ENCODE data around the gene HBS1L.

HBS1L gene

DNA sequence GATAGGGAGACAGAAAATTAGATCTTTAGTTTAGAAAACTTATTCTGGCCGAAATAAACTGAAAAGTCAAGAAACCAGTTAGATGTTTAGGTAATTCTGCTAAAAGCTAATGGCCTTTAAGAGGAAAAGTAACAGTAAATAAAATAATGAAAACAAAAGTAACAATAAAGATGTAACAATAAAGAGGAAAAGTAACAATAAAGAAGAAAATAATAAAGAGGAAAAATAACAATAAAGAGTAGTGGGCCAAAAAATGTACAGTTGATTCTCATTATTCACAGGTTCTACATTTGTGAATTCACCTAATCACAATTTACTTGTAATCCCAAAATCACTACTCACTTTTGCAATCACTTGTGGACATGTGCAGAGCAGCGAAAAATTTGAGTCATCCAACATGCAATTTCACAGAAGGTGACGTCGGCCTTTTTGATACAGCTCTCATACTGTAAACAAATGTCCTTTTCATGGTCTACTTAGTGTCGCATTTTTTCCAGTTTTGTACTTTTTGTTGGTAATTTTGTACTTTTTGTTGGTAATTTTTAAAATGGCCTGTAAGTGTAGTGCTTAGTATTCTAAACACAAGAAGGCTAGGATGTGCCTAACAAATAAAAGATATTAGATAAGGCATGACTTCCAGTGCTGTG is 24.0 kb downstream of the HBS1L start:
- DNase-seq = no peak

DNA sequence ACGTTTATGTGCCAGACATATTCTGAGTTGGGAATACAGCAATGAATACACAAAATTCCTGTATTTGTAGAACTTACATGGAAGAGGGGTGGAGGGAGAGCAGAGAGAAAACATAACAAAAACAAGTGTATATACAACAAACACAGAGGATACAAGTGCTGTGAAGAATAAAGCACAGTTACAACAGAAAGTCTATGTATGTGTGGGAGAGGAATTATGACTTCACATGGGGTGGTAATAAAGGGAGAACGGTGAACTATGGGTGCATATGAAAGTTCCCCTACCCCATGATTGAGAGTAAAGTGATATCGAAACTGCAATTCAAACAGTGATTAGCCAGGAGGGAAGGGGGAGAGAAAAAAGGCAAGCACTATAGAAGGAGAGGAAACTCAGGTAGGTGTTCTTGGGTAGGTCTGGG is 24.6 kb downstream of the HBS1L start:
- DNase-seq = no peak

GRCh38 chr6:135025775-135026174 is 28.8 kb downstream of the HBS1L start:
- DNase-seq = no peak

DNA sequence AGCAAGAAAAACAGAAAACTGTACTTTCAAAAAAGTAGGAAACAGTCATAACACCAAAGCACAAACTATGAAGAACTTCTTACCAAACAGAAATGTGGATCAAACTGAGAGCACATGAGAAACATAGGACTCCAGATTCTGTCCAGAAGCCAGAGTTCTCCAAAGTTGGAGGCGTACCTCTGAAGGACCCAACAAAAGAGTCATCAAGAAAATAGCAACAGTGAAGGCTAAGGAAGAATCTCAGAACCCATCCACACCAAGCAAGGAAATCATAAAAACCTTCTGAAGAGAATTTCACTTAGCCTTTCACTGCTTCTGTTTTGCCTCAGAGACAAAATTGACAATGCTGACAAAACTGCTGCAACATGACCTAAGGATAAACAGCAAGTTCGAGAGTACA is 29.4 kb downstream of the HBS1L start:
- no peak for DNase-seq

DNA sequence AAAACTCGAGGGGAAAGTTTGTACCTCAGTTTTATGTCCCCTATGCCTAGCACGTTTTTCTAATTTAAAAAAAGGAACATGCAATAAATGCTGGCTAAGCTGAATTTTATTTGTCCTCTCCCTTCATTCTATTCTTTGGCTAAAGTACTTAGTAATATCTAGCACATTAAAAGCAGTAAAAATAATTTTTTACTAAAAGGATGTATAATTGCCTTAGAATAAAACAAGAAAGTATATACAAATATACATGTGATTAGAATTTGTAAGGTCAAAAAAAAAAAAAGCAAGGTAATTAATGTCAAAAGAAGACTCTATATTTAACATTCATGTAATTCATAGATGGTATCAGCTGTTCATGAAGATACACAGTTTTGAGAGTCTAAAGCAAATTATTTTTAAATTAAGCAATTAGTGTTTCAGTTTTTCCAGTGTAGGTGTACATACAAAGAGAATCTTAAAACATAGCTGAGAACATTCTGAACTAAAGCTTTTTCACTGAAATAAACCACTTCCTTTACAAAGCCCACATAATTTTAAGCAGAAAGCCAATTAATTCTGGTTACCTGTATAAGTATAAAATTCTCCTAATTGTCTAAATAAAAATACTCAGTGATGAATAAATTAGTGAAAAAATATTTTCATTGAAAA is 32.4 kb downstream of the HBS1L start:
- no peak for DNase-seq

DNA sequence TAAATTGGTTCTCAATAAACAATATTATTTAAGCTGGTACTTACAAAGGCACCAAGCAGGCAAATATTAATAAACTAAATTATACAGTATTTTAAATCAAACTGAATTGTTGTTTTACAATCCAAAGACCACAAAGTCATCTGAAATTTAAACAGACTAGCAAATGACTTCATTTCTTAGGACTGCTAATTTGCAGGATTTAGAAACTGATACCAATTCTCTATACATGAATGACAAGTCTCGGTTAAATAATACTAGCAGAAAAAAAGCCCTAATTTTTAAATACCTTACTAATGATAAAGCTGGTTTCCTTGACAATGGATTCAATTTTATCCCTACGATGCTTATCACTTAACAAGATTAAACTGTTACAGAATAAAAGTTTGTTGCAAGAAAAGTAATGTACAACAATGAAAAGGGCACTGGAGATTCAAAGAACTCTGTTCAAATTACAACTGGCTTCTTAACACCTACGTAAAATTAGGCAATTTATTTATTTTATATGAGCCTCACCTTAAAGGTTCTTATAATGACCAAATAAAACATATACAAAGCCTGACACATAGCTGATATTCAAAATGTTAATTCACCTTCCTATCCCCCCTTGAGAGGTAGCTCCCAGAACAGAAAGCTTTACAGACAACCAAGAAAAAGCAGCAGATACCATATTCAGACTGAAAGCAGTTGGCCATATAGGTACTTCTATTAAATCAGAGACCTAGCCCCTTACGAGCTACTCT is 33.1 kb downstream of the HBS1L start:
- DNase-seq = no peak

GRCh38 chr6:135018941-135019340 is 35.7 kb downstream of the HBS1L start:
- peak; percentile 96 to 97 for DNase-seq

DNA sequence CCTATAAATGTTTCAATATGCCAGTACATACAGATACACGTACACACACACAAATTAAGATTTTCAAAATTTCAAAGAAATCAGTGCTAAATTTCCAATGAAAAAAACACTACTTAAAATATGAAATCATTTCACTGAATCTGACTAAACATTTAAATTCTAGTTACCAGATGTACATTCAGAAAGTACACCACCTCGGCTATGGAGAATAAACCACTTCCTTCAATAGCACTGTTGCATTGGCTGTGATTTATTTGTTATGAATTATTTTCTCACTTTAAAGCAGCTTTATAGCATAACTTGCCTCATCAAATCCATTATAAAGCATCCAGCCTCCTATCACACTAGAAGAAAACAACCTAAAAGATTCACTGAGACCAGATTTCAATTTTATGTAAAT is 36.6 kb downstream of the HBS1L start:
- no peak for DNase-seq

DNA sequence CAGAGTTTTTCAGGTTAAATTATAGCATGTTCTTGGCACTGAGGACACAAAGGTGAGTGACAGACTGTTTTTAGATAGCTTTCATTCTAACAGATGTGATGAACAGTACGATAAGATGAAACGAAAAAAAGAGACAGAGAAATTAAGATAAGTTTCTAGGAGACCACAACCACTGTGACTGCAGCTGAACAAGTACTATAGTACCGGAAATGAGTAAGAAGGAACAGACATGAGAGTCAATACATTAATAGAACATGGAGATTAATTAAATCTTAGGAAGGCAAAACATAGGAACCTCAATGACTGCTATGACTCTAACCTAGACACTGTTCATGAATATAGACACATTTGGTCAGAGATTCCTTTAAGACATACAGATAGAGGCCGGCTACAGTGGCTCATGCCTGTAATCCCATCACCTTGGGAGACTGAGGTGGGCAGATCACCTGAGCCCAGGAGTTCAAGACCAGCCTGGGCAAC is 40.2 kb downstream of the HBS1L start:
- DNase-seq = no peak

DNA sequence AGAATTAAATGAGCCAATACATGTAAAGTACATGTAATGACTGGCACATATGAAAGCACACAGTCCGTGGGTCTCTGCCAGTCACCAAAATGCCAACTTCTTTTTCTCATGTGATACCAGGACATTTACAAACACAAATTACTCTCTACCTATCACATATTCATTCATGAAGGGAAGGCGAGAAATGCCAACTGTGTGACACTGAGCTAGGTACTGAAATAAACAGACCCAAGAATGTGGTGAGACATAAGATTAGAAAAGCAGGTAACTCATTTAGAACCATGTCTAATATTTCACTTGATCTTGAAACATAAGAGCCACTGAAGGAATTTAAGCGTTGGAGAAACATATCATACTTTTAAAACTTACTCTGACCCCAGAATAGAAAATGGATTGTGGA is 41.4 kb downstream of the HBS1L start:
- no peak for DNase-seq

DNA sequence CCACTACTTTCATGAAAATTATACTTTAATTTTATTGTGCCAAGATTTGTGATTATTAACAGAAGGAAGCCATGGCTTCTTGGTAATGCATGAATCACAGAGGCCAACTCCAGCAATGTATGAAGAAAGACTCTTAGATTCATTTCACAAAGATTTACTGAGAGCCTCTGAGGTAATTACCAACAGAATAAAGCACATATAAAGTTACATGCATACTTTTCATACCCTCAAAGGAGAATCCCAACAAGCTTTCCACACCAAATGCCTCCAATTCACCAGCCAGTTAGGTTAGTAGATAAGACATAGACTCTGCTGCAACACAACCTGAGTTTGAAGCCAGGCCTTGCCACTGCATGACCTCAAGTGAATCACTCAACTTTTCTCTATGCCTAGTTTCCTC is 41.9 kb downstream of the HBS1L start:
- DNase-seq = no peak

- no peak for DNase-seq
These were observed 42.3 kb downstream of the HBS1L start for GRCh38 chr6:135012349-135012748.

DNA sequence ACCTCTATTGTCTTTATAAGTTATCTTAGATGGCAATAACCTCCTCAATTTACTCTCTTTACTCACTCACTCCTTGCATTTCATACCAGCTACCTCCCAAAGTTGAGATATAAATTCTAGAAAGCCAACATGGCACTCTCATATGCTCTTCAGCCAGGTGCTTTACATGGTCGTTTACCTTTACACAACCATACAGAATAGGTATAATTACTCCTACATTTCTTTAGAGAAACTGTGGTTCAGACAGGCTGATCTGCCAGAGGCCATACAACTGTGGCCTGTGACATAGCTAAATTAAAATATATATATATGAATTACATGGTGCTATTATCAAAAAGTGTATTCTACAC is 45.7 kb downstream of the HBS1L start:
- DNase-seq = no peak

DNA sequence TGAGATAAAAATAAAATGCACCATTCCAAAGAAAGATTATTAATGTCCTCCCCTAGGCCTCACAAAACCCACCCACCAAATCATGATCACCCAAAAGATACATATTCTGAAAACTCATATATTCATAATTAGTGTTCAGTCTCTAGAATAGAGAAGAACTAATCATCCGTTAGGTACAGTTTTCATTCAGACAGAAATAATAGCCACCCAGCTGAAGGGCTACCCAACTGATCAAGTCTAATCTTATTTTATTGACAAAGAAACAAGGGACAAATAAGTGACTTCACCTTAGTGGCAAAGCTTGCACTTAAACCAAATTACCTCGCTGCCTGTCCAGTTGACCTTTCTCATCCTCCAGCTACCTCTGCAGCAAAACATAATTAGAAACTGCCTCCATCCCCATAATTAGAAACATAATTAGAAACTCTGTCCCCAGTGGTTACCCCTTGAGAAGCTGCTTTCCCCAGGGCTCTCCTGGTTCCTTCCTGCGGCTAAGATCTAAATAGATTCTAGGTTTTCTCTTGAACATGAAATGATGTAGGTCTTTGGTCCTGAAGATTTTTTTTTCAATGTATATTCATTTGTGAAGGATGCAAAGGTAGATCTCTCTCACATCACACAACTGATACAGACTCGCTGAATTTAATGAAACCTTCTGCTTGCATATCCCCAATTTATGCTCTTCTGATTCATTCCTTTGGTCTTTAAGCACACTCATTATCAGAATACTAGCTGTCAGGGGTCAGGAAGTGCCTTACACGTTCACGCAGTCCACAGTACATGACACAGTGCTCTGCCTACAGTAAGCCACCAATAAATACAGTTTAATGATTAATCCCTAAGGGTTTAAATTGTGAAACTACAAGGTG is 46.3 kb downstream of the HBS1L start:
- DNase-seq = no peak

DNA sequence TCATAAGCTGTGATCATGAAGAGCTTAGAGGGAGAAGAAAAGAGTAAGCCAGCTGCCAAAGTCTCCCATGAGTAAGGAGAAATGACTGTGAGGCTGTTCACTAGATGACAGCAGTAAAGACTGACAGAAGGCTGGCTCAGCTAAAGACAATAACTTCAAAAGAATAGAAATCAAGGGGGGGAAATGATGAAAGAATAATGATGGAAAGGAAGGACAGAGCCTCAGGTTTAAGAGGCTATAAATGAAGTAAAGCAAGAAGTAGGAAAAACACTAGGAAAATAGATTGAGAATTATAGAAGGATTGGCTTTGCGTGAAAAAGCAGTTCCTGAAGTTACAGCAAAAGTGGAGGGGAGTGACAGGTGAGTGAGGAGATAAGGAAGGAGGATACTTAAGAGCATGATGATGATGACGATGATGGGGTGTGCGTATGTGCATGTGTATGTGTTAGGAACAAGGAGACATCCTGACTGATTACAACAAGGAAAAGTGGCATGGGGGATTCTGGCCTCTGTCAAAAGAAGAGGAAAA is 48.2 kb downstream of the HBS1L start:
- DNase-seq = no peak

GRCh38 chr6:135004399-135004798 is 50.2 kb downstream of the HBS1L start:
- DNase-seq = no peak

- no peak for DNase-seq
These were observed 51.5 kb downstream of the HBS1L start for GRCh38 chr6:135002974-135003703.

DNA sequence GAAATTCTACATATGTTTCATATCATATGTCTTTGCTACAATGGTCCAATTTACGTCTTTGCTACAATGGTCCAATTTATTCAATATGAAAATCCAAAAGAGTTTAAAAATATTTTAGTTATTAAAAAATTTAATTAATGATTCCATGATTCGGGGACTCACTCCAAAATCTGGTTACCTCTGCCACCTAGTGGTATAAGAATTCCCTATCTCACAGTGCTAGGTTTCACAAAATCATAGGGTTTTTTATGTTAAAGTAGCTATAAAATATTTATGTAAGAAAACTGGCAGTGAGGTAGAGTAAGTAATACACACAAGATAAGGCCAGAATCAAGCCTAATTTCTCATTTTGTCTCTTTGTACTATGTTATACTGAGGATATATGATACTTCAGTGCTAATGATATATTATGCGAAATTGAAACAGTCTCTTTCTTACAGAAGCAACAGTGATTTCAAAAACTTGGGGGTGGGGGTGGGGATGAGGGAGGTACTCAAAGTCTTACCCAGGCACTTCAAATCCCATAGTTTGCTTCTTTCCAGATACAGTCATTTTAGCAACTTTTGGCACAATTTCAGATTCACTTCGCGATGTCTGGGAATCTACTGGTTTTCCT is 52.3 kb downstream of the HBS1L start:
- DNase-seq = peak; percentile 37 to 49

GRCh38 chr6:134999107-134999506 is 55.5 kb downstream of the HBS1L start:
- no peak for DNase-seq

GRCh38 chr6:134997133-134997995 is 57.3 kb downstream of the HBS1L start:
- no peak for DNase-seq

DNA sequence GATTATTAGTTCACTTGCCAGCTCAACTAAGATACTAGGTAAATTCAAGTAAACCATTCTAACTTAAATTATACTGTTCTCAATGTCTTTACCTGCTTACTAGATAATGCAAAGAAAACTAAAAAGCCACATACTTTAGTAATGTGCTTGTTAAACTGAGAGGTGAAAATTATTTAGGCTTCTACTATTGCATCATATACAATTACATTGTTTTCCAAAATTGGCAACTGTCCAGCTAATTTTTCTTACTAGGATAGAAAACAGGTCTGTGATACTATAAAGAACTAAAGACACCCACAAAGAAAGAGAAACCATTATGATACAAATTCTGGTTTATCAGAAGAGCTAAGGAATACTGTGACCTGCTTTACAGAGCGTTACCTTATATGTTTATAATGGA is 59.1 kb downstream of the HBS1L start:
- DNase-seq = no peak
